ENCODE measurements around the gene ACTN4.

ACTN4 gene

GRCh38 chr19:38698225-38699026 is 51.0 kb downstream of the ACTN4 start:
- no peaks in the 10 kb centered on the region for H3K27me3 ChIP-seq (ENCODE audit: insufficient read depth, low read length)
- no peak overlapping the region for H3K4me3 ChIP-seq (ENCODE audit: low read depth, low read length)
- no peak overlapping the region for H3K27ac ChIP-seq (ENCODE audit: low read depth, low read length)
- H3K36me3 ChIP-seq (ENCODE audit: insufficient read depth, low read length), result no peaks in the 10 kb centered on the region
- H2AFZ ChIP-seq (ENCODE audit: low read length, unreplicated experiment), result no peak overlapping the region
- H3K4me1 ChIP-seq (ENCODE audit: control insufficient read depth, insufficient read depth, low read length, unreplicated experiment), result peaks cover 8% of the 10 kb centered on the region
- H3K79me2 ChIP-seq (ENCODE audit: control insufficient read depth, insufficient read depth, low read length, unreplicated experiment), result peaks cover 76% of the 10 kb centered on the region

GRCh38 chr19:38699027-38699346 is 51.5 kb downstream of the ACTN4 start:
- Histone ChIP-seq H3K36me3 (ENCODE audit: insufficient read depth, low read length) (no peaks in the 10 kb centered on the region), H3K79me2 (ENCODE audit: control insufficient read depth, insufficient read depth, low read length, unreplicated experiment) (peaks cover 72% of the 10 kb centered on the region), H2AFZ (ENCODE audit: low read length, unreplicated experiment) (no peak overlapping the region), H3K4me1 (ENCODE audit: control insufficient read depth, insufficient read depth, low read length, unreplicated experiment) (peaks cover 2% of the 10 kb centered on the region), H3K27me3 (ENCODE audit: insufficient read depth, low read length) (no peaks in the 10 kb centered on the region), H3K4me3 (ENCODE audit: low read depth, low read length) (no peak overlapping the region), H3K27ac (ENCODE audit: low read depth, low read length) (no peak overlapping the region)

- peaks cover 71% of the 10 kb centered on the region for H3K79me2 ChIP-seq (ENCODE audit: control insufficient read depth, insufficient read depth, low read length, unreplicated experiment)
- no peaks in the 10 kb centered on the region for H3K4me1 ChIP-seq (ENCODE audit: control insufficient read depth, insufficient read depth, low read length, unreplicated experiment)
Observed at GRCh38 chr19:38699647-38700349, 52.3 kb downstream of the ACTN4 start.

GRCh38 chr19:38700350-38700901 is 53.0 kb downstream of the ACTN4 start:
- H2AFZ ChIP-seq (ENCODE audit: low read length, unreplicated experiment), result no peak overlapping the region
- H3K79me2 ChIP-seq (ENCODE audit: control insufficient read depth, insufficient read depth, low read length, unreplicated experiment), result peaks cover 65% of the 10 kb centered on the region
- H3K27ac ChIP-seq (ENCODE audit: low read depth, low read length), result no peak overlapping the region
- no peak overlapping the region for H3K4me3 ChIP-seq (ENCODE audit: low read depth, low read length)
- 0 out of 2 replicates have a peak, but pooled peaks cover under 1% of the 10 kb centered on the region for H3K36me3 ChIP-seq (ENCODE audit: insufficient read depth, low read length)
- H3K4me1 ChIP-seq (ENCODE audit: control insufficient read depth, insufficient read depth, low read length, unreplicated experiment), result no peaks in the 10 kb centered on the region
- no peaks in the 10 kb centered on the region for H3K27me3 ChIP-seq (ENCODE audit: insufficient read depth, low read length)

More at GRCh38 chr19:38699647-38700349, 52.3 kb downstream of the ACTN4 start:
- Histone ChIP-seq H3K36me3 (ENCODE audit: insufficient read depth, low read length) (no peaks in the 10 kb centered on the region), H2AFZ (ENCODE audit: low read length, unreplicated experiment) (no peak overlapping the region), H3K4me3 (ENCODE audit: low read depth, low read length) (no peak overlapping the region), H3K27me3 (ENCODE audit: insufficient read depth, low read length) (no peaks in the 10 kb centered on the region), H3K27ac (ENCODE audit: low read depth, low read length) (no peak overlapping the region)

- no peak overlapping the region for H3K4me3 ChIP-seq (ENCODE audit: low read depth, low read length)
- H2AFZ ChIP-seq (ENCODE audit: low read length, unreplicated experiment), result no peak overlapping the region
- 0 out of 2 replicates have a peak, but pooled peaks cover 2% of the 10 kb centered on the region for H3K36me3 ChIP-seq (ENCODE audit: insufficient read depth, low read length)
- no peaks in the 10 kb centered on the region for H3K4me1 ChIP-seq (ENCODE audit: control insufficient read depth, insufficient read depth, low read length, unreplicated experiment)
- peaks cover 59% of the 10 kb centered on the region for H3K79me2 ChIP-seq (ENCODE audit: control insufficient read depth, insufficient read depth, low read length, unreplicated experiment)
- H3K27ac ChIP-seq (ENCODE audit: low read depth, low read length), result no peak overlapping the region
- H3K27me3 ChIP-seq (ENCODE audit: insufficient read depth, low read length), result no peaks in the 10 kb centered on the region
Observed at GRCh38 chr19:38700902-38701454, 53.5 kb downstream of the ACTN4 start.

- Histone ChIP-seq H3K27ac (ENCODE audit: low read depth, low read length) (no peak overlapping the region), H2AFZ (ENCODE audit: low read length, unreplicated experiment) (no peak overlapping the region), H3K27me3 (ENCODE audit: insufficient read depth, low read length) (no peaks in the 10 kb centered on the region), H3K79me2 (ENCODE audit: control insufficient read depth, insufficient read depth, low read length, unreplicated experiment) (peaks cover 54% of the 10 kb centered on the region), H3K4me1 (ENCODE audit: control insufficient read depth, insufficient read depth, low read length, unreplicated experiment) (no peaks in the 10 kb centered on the region), H3K4me3 (ENCODE audit: low read depth, low read length) (no peak overlapping the region), H3K36me3 (ENCODE audit: insufficient read depth, low read length) (0 out of 2 replicates have a peak, but pooled peaks cover 2% of the 10 kb centered on the region)
Observed at GRCh38 chr19:38701455-38702063, 54.1 kb downstream of the ACTN4 start.

- Histone ChIP-seq H3K4me3 (ENCODE audit: low read depth, low read length) (no peak overlapping the region), H3K36me3 (ENCODE audit: insufficient read depth, low read length) (peaks cover 5% of the 10 kb centered on the region; the same call in 1 of the 2 replicates), H3K27me3 (ENCODE audit: insufficient read depth, low read length) (no peaks in the 10 kb centered on the region), H3K79me2 (ENCODE audit: control insufficient read depth, insufficient read depth, low read length, unreplicated experiment) (peaks cover 46% of the 10 kb centered on the region), H3K27ac (ENCODE audit: low read depth, low read length) (no peak overlapping the region), H3K4me1 (ENCODE audit: control insufficient read depth, insufficient read depth, low read length, unreplicated experiment) (peaks cover 5% of the 10 kb centered on the region), H2AFZ (ENCODE audit: low read length, unreplicated experiment) (no peak overlapping the region)
Observed at GRCh38 chr19:38702278-38702677, 54.8 kb downstream of the ACTN4 start.

- Histone ChIP-seq H2AFZ (ENCODE audit: low read length, unreplicated experiment) (no peak overlapping the region), H3K27ac (ENCODE audit: low read depth, low read length) (no peak overlapping the region), H3K4me1 (ENCODE audit: control insufficient read depth, insufficient read depth, low read length, unreplicated experiment) (peaks cover 11% of the 10 kb centered on the region), H3K27me3 (ENCODE audit: insufficient read depth, low read length) (no peaks in the 10 kb centered on the region), H3K4me3 (ENCODE audit: low read depth, low read length) (no peak overlapping the region), H3K79me2 (ENCODE audit: control insufficient read depth, insufficient read depth, low read length, unreplicated experiment) (peaks cover 34% of the 10 kb centered on the region), H3K36me3 (ENCODE audit: insufficient read depth, low read length) (peaks cover 10% of the 10 kb centered on the region; the same call in 1 of the 2 replicates)
Observed at GRCh38 chr19:38703509-38703908, 56.1 kb downstream of the ACTN4 start.

- H3K4me1 ChIP-seq (ENCODE audit: control insufficient read depth, insufficient read depth, low read length, unreplicated experiment), result peaks cover 17% of the 10 kb centered on the region
- peaks cover 26% of the 10 kb centered on the region for H3K79me2 ChIP-seq (ENCODE audit: control insufficient read depth, insufficient read depth, low read length, unreplicated experiment)
- no peak overlapping the region for H2AFZ ChIP-seq (ENCODE audit: low read length, unreplicated experiment)
- peaks cover 10% of the 10 kb centered on the region; the same call in 1 of the 2 replicates for H3K36me3 ChIP-seq (ENCODE audit: insufficient read depth, low read length)
- H3K4me3 ChIP-seq (ENCODE audit: low read depth, low read length), result no peak overlapping the region
- H3K27ac ChIP-seq (ENCODE audit: low read depth, low read length), result no peak overlapping the region
- no peaks in the 10 kb centered on the region for H3K27me3 ChIP-seq (ENCODE audit: insufficient read depth, low read length)
Observed at GRCh38 chr19:38704488-38705026, 57.1 kb downstream of the ACTN4 start.

Measured in ACC112 (cell line).